Mucosa of rectum (tissue), 2 donors: ENCODE data around the gene CHD9.

Experiments used
- H3K27ac ChIP-seq, 2 donors: one replicate each; pipeline ENCODE4 v1.7.0; 2013; ENCODE audit warnings: inconsistent platforms in 2 of 2, low read depth in 2 of 2, low read length in 2 of 2
- H3K27me3 ChIP-seq, 2 donors: one replicate each; pipeline ENCODE4 v1.7.0; 2013; ENCODE audit warnings: low read length in 2 of 2; ENCODE audit not compliant: control insufficient read depth in 2 of 2, insufficient read depth in 2 of 2
- H3K36me3 ChIP-seq, 2 donors: one replicate each; pipeline ENCODE4 v1.7.0; 2013; ENCODE audit warnings: low read length in 2 of 2; ENCODE audit not compliant: control insufficient read depth in 2 of 2, insufficient read depth in 2 of 2
- H3K4me1 ChIP-seq, 2 donors: one replicate each; pipeline ENCODE4 v1.7.0; 2013; ENCODE audit warnings: low read length in 2 of 2, mild to moderate bottlenecking in 1 of 2; ENCODE audit not compliant: control insufficient read depth in 2 of 2, insufficient read depth in 2 of 2
- H3K4me3 ChIP-seq, 2 donors: one replicate each; pipeline ENCODE4 v1.7.0; 2013; ENCODE audit warnings: low read length in 2 of 2
- H3K9ac ChIP-seq, 2 donors: one replicate each; pipeline ENCODE4 v1.7.0; 2013; ENCODE audit warnings: low read length in 2 of 2, low read depth in 1 of 2, mild to moderate bottlenecking in 1 of 2
- H3K9me3 ChIP-seq, 2 donors: one replicate each; pipeline ENCODE4 v1.7.0; 2013; ENCODE audit warnings: low read length in 2 of 2; ENCODE audit not compliant: control insufficient read depth in 2 of 2
- donor health status: healthy.
- donor health status: Normal muscosa, but diverticular disease.

Gene CHD9

DNA sequence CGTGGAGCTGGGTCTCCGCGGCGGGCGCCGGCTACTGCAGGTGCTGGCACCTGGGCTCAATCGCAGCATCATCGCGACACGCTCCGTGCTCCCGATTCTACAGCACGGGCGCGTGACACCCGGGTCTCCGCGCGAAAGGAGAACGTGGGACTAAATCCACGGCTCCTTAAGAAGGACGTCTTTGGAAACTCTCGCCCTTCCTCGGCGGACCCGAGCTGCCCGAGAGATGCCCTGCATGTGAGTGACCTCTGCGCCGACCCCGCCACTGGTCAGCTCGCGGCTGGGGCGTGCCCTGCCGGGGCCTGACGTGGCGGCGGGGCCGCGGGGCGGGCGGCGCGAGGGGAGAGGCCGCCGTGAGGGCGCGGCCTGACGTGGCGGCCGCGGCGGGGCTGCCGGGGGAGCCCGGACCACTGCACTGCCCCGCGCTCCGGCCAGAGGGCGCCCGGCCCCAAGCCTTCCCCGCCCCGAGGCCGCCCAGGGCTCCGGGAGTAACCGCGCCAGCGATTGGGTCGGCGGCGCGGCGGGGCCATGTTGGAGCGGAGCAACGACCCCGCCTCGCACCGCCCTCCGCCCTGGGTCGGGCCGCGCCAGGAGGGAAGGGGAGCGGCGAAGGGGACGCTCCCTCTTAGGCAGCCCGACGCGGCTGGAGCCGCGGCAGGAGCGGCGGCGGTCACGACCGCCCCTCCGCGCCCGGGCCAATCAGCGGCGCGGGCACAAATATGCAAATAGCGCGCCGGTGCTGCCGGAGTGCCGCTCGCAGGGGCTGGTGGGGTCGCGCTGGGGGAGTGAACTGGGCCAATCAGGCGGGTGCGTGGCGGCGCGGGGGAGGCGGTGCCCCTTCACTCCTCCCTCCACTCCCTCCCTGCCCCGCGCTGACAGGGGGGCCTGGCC lies 75.6 kb downstream of the CHD9 start:
- H3K27ac ChIP-seq, result peak overlapping the region; percentile 97 to 98
- H3K9me3 ChIP-seq, result no peaks in the 10 kb centered on the region
- peak overlapping the region; percentile 94 to 97 for H3K9ac ChIP-seq
- H3K4me3 ChIP-seq, result peak overlapping the region; percentile 76 to 83
- peaks cover 18 to 21% of the 10 kb centered on the region in 2 donors for H3K4me1 ChIP-seq
- no peaks in the 10 kb centered on the region for H3K27me3 ChIP-seq
- H3K36me3 ChIP-seq, result no peaks in the 10 kb centered on the region

DNA sequence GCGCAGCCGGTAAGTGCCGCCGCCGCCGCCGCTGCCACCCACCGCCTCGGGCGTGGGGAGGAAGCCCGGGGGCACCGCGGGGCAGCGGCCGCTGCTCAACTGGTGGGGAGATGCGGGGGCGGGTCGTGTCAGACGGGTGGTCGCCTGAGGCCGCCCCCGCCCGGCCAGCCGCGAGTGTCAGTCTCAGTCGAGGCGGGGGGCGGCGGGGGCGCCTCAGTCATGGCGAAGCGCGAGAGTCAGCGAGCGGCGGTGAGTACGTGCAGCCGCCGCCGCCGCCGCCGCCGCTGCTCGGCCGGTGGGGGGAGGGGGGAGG lies 76.2 kb downstream of the CHD9 start:
- peaks cover 18 to 21% of the 10 kb centered on the region in 2 donors for H3K4me1 ChIP-seq
- H3K4me3 ChIP-seq, result peak overlapping the region; percentile 44 to 69
- peak overlapping the region; percentile 97 to 98 for H3K27ac ChIP-seq
- no peaks in the 10 kb centered on the region for H3K27me3 ChIP-seq
- no peaks in the 10 kb centered on the region for H3K36me3 ChIP-seq
- H3K9ac ChIP-seq, result peak overlapping the region in 1 of 2 donors; percentile 97
- no peaks in the 10 kb centered on the region for H3K9me3 ChIP-seq

DNA sequence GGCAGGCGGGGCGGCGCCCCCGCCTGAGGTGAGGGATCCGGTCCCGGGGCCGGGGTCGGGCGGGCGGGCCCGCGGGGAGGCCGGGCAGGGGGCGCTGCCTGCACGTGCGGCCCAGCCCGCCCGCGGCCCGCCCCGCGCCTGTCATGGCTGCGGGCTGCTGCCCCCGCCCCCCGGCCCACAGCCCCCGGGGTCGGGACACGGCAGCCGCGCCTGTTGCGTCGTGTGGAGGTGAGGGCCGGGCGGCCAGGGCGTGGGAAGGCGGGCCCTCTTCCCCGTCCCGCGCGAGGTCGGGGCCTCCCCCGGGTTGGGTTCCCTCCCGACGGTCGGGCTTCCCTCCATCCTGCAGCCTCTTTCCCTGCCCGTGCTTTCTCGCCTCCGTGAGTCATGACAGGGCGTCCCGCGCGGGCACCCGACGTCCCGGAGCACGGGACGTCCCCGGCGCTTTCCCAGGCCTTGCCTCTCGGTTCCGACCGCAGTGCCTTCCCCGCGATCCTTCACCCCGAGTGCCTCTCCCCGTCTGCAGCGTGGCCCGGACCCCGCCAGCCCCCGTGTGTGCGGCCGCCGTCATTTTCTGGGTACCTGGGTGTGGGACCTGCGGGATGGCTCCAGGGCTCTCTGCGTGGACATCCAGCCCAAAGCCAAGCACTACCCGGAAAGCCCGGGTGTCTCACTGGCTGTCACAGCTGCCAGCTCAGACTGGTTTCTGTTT lies 76.7 kb downstream of the CHD9 start:
- Histone ChIP-seq H3K9ac (peak overlapping the region; percentile 76 to 93), H3K27me3 (no peaks in the 10 kb centered on the region), H3K9me3 (no peaks in the 10 kb centered on the region), H3K4me1 (peaks cover 18 to 21% of the 10 kb centered on the region in 2 donors), H3K36me3 (no peaks in the 10 kb centered on the region), H3K4me3 (peak overlapping the region; percentile 80 to 89), H3K27ac (peak overlapping the region; percentile 97 to 98)

DNA sequence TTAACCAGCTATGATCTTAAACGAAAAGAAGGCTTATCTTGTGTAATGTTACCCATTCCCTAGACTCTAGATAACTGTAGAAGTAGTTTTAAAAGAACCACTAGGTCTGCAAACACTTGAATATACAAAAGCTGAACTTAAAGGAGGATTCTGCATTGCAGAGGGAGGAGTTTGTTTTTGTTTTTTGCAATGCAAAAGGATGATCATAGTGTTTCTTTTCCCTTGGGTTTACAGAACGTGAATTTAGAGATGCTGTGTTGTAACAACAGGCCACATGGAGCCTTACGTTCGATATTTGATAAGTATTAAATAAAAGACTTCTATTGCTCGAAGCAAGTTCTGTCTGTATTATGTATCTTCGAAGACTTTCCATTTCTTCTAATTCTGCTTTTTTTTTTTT lies 77.6 kb downstream of the CHD9 start:
- peak overlapping the region; percentile 1 to 98 for H3K27ac ChIP-seq
- peak overlapping the region in 1 of 2 donors; percentile 19 for H3K9ac ChIP-seq
- H3K27me3 ChIP-seq, result no peaks in the 10 kb centered on the region
- H3K4me1 ChIP-seq, result peaks cover 18 to 21% of the 10 kb centered on the region in 2 donors
- H3K36me3 ChIP-seq, result no peaks in the 10 kb centered on the region
- H3K9me3 ChIP-seq, result no peaks in the 10 kb centered on the region
- peak overlapping the region; percentile 80 to 89 for H3K4me3 ChIP-seq

DNA sequence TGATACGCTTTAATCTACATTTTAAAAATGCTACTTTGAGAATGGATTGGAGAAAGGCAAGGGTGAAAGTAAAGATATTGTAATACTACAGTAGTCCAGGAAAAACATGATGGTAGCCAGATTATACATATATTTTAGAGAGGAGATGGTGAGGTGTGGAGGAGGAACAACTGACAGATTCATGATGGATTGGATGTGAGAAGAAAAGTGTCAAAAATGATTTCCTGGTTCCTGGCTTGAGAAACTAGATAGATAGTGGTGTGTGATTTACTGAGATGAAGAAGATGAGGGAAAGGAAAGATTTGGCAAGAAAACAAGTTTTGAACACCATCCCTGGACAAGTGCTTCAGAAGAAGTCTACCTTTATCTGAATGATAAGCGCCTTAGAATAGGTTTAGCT lies 80.5 kb downstream of the CHD9 start:
- Histone ChIP-seq H3K4me1 (peaks cover 10 to 14% of the 10 kb centered on the region in 2 donors), H3K27ac (no peak overlapping the region), H3K9me3 (no peaks in the 10 kb centered on the region), H3K9ac (no peak overlapping the region), H3K36me3 (no peaks in the 10 kb centered on the region), H3K27me3 (no peaks in the 10 kb centered on the region), H3K4me3 (no peak overlapping the region)

DNA sequence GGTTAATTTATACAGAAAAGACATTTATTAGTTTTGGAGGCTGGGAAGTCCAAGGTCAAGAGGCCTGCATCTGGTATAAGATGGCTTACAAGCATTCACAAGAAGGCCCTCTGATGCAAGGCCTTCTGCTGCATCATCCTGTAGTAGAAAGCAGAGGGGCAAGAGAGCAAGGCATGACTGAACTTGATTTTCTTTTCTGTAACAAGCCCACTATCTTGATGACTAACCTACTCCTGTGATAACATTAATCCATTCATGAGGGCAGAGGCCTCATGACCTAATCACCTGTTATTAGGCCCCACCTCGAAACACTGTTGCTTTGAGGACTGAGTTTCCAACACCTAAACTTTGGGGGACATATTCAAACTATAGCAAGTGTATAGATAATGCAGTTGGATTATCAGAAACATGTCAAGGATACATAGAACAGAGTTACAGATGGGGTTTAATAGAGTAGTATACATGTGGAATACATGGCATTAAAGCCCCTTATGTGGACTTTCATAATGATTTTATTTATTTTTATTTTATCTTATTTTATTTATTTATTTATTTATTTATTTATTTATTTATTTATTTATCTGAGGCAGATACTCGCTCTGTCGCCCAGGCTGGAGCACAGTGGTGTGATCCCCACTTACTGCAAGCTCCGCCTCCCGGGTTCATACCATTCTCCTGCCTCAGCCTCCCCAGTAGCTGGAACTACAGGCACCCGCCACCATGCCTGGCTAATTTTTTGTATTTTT lies 88.2 kb downstream of the CHD9 start:
- Histone ChIP-seq H3K36me3 (peaks cover 0 to 2% of the 10 kb centered on the region in 2 donors), H3K4me1 (no peaks in the 10 kb centered on the region), H3K9ac (no peak overlapping the region), H3K27me3 (no peaks in the 10 kb centered on the region), H3K9me3 (no peaks in the 10 kb centered on the region), H3K4me3 (no peak overlapping the region), H3K27ac (no peak overlapping the region)

DNA sequence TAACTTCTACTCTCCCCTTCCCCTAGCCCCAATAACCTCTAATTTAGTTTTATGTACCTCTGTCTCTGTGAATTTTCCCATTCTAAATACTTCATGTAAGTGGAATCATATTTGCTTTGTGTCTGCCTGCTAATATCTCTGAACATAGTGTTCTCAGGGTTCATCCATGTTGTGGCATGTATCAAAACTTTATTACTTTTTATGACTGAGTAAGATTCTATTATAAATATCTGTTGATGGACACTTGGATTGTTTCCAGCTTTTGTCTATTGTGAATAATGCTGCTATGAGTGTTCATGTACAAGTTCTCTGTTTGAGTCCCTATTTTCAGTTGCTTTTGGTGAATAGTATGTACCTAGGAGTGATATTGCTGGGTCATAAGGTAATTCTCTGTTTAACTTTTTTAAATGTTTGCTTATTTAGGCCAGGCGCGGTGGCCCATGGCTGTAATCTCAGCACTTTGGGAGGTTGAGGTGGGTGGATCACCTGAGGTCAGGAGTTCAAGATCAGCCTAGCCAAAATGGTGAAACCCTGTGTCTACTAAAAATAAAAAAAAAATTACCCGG lies 92.8 kb downstream of the CHD9 start:
- Histone ChIP-seq H3K9ac (no peak overlapping the region), H3K4me3 (no peak overlapping the region), H3K4me1 (no peaks in the 10 kb centered on the region), H3K9me3 (no peaks in the 10 kb centered on the region), H3K27ac (no peak overlapping the region), H3K27me3 (no peaks in the 10 kb centered on the region), H3K36me3 (peaks cover 0 to 2% of the 10 kb centered on the region in 2 donors)

DNA sequence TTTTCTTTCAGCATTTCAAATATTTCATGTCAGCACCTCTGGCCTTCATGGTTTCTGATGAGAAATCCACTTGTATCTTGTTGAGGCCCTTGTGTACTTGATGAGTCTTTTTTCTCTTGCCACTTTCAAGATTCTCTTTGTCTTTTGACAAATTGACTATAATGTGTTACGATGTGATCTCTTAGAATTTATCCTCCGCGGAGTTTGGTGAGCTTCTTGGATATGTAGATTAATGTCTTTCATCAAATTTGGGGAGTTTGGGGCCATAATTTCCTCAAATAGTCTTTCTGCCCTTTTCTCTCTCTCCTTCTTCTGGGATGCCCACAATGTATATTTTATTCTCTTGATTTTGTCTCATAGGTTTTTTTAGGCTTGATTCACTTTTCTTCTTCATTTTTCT lies 96.0 kb downstream of the CHD9 start:
- H3K9me3 ChIP-seq, result no peaks in the 10 kb centered on the region
- no peaks in the 10 kb centered on the region for H3K4me1 ChIP-seq
- H3K36me3 ChIP-seq, result peaks cover under 1 to 3% of the 10 kb centered on the region in 2 donors
- no peaks in the 10 kb centered on the region for H3K27me3 ChIP-seq
- H3K4me3 ChIP-seq, result no peak overlapping the region
- H3K9ac ChIP-seq, result no peak overlapping the region
- H3K27ac ChIP-seq, result no peak overlapping the region

DNA sequence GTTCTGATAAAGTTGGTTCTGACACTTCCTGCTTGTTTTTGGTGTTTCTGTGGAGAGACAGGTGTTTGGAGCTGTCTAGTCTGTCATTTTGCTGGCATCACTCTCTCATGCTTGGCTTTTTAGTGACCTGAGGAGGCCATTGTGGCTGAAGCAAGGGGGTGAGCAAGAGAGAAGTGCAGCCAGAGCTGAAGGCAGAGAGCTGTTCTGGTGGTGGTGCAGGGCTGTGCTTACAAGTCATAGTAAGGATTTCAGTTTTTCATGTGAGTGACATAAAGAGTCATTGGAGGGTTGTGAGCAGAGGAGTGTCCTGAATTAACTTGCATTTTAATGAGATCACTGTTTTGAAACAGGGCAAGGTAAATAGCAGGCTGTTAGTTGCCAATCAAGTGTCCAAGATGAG lies 97.5 kb downstream of the CHD9 start:
- Histone ChIP-seq H3K4me3 (no peak overlapping the region), H3K9me3 (no peaks in the 10 kb centered on the region), H3K4me1 (no peaks in the 10 kb centered on the region), H3K27ac (no peak overlapping the region), H3K27me3 (no peaks in the 10 kb centered on the region), H3K9ac (no peak overlapping the region), H3K36me3 (peaks cover 16 to 17% of the 10 kb centered on the region in 2 donors)
